Stimulated activated naive CD8-positive, alpha-beta T cell treated with anti-CD3 and anti-CD28 coated beads, Interleukin-15, amount 100 ng/mL, for 72 hours (primary cell): ENCODE measurements around the gene TOB2.

Experiments used
- ATAC-seq: fragments of 150-1000 bp; cut with Tn5 transposase; 2 replicates; pipeline ENCODE4 v1.10.0; 2021; ENCODE audit warnings: mild to moderate bottlenecking, moderate library complexity
- DNase-seq, 2 donors: peaks; one replicate each; pipeline ENCODE4 v3.0.0; 2021 to 2022
- H3K27ac Mint-ChIP-seq, 2 donors: one replicate each; pipeline ENCODE4 v1.8.0; 2022; ENCODE audit warnings: mild to moderate bottlenecking in 2 of 2, mixed read lengths in 2 of 2, moderate library complexity in 2 of 2
- H3K27me3 Mint-ChIP-seq: one replicate; pipeline ENCODE4 v1.8.0; 2022; ENCODE audit warnings: mixed read lengths
- H3K4me1 Mint-ChIP-seq: one replicate; pipeline ENCODE4 v1.8.0; 2022; ENCODE audit warnings: mild to moderate bottlenecking, mixed read lengths
- H3K4me3 Mint-ChIP-seq, 2 donors: one replicate each; pipeline ENCODE4 v1.8.0; 2022; ENCODE audit warnings: mild to moderate bottlenecking in 2 of 2, mixed read lengths in 2 of 2, moderate library complexity in 1 of 2
- H3K9me3 Mint-ChIP-seq, 2 donors: one replicate each; pipeline ENCODE4 v1.8.0; 2022; ENCODE audit warnings: mixed read lengths in 2 of 2

TOB2 gene

GRCh38 chr22:41387341-41387740 lies 59.3 kb downstream of the TOB2 start:
- no peak for DNase-seq
- Mint-ChIP-seq H3K4me1 (peaks cover 12% of the 10 kb centered on the region), H3K9me3 (no peaks in the 10 kb centered on the region), H3K27ac (no peak overlapping the region), H3K4me3 (no peak overlapping the region), H3K27me3 (no peaks in the 10 kb centered on the region)
- ATAC-seq: no peak

- H3K9me3 Mint-ChIP-seq: no peaks in the 10 kb centered on the region
- no peak overlapping the region for H3K4me3 Mint-ChIP-seq
- H3K4me1 Mint-ChIP-seq: peaks cover 20% of the 10 kb centered on the region
- no peak overlapping the region for H3K27ac Mint-ChIP-seq
- DNase-seq (no peak), ATAC-seq (no peak)
- H3K27me3 Mint-ChIP-seq: no peaks in the 10 kb centered on the region
These were observed 62.5 kb downstream of the TOB2 start for GRCh38 chr22:41384128-41384527.
